Activated T-cell treated with anti-CD3 and anti-CD28 coated beads, Interleukin-2, amount 50 U/mL, for 48 hours (primary cell): ENCODE results near the gene CHMP2A.

ENCODE experiments used
- DNase-seq, 2 experiments: peaks; one replicate each; pipeline ENCODE4 v3.0.0-alpha.2; 2020

CHMP2A gene

DNA sequence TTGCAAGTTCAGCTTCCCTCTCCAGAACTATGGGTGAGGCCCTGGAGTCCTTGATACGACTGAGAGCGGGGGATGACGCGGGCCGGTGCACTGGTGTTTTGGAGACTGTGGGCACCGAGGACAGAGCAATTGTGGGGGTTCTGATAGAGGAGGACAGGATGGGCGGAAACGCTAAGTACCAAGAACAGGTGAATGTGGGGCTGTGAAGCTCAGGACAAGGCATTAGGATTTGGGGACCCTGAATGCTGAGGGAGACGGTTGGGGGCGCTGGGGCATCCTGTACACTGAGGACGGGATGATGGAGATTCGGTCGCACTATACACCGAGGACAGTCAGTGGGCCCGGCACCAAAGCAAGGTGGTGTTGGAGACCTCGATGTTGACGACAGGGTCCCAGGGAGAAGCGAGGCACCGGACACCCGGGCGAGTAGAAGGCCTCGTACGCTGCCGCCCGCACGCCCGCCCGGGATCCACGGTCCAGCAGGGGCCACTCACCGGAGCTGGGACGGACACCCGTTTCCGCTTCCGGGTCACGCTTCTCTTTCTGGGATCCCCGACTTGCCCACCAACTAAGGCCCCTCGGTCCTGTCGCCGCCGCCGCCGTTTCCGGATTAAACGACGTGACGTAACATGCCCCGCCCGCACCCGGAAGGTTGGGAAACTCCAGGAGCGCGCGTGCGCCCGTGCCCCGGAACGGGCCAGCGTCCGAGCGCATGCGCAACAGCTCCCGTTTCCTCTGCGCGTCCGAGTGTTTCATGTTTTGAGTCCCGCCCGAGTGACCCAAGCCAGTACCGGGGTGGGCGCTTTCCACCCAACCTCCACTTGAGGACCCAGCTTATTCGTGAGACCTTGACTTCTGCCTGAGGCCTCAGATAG lies at the start of gene CHMP2A:
CHMP2A (minus strand) TSS at position 612 of the 875 bp plus-strand sequence. CDS start 893 bp downstream, outside the sequence.
- peak; percentile 99 for DNase-seq

- peak; percentile 9 to 16 for DNase-seq
These were observed 31.3 kb upstream of the CHMP2A start for GRCh38 chr19:58586133-58586765.

DNA sequence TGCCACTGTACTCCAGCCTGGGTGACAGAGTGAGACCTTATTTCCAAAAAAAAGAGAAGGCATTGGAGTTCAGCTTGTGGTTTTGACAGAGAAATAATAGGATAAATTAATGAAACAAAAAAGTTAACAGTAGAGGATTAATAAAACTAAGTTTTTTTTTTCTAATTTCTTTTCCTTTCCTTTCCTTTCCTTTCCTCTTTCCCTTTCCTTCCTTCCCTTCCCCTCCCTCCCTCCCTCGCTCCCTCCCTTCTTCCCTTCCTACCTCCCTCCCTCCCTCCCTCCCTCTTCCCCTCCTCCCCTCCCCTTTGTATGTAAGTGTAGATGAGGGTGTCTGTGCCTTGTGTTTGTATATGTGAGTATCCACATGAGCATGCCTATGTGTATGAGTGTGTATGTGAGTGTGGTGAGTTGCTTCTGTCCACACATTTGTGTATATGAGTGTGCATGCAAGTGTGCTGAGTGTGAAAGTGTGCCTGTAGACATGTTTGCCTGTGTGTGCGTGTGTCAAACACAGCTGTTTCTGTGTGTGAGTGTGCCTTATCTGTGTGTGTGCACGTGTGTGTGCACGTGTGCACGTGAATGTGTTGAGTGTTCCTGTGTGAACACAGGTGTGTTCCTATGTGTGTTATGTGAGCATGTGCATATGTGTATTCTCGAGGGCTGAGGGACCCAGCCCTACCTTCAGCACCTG lies 30.7 kb upstream of the CHMP2A start:
- no peak for DNase-seq

GRCh38 chr19:58584498-58585441 lies 29.9 kb upstream of the CHMP2A start:
- peak; percentile 11 to 15 for DNase-seq

- DNase-seq: no peak
These were observed 28.1 kb upstream of the CHMP2A start for GRCh38 chr19:58582985-58583384.

DNA sequence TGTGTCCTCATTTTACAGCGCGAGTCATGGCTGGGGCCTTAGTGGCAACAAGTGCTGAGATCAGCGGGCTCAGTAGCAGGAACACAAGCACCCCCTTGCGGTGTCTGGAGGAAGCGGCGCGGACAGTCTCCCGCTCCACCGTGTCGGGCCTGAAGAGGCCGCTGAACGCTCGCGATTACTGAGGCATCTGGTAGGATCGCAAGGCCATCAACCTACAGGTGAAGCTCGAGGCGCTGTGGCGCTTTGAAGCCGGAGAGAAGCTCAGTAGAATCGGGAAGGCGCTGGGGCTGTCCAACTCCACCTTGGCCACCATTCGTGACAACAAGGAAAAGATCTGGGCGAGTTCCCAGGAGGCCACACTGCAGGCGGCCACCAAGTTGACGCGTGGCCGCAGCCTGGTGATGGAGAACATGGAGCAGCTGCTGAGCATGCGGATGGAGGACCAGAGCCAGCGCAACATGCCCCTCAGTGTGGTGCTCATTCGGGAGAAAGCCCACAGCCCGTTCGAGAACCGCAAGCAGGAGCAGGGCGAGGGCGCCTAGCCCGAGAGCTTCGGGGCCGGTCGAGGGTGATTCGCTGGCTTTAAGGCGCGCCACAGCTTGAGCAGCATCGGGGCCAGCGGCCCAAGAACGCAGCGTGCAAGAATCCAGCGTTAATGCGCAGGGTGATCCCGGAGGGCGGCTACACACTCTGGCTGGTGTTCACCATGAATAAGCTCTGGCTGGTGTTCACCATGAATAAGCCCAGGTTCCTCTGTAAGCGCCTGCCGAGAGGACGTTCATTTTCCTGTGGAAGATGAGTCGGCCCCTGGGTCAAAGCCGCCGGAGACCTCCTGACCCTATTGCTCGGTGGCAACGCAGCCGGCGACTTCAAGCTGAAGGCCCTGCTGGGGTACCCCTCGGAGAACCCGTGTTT lies 26.6 kb upstream of the CHMP2A start:
- DNase-seq: peak; percentile 95 to 97

DNA sequence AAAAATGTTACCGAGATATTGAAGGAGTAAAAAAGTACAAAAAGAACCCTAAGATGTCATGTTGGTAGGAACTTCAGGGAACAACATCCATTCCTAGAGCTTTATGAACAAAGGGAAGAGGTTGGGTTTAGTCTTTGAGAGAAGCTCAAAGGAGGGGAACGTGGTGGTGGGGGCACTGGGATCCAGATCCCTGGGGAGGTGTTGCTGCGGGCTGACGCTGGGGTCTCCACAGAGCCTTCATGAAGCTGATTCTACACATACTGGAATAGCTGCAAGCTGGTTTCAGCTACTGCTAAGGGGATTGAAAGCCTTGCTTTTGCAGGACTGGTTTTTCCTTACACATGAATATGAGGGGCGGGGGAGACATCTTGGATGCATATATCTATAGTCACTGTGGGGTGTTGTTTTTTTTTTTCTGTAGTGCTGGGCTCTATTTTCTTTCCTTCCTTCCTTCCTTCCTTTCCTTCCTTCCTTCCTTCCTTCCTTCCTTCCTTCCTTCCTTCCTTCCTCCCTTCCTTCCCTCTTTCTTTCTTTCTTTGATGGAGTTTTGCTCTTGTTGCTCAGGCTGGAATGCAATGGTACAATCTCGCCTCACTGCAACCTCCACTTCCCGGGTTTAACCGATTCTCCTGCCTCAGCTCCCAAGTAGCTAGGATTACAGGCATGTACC lies 24.7 kb upstream of the CHMP2A start:
- peak in 1 of 2 experiments; percentile 9 for DNase-seq

DNA sequence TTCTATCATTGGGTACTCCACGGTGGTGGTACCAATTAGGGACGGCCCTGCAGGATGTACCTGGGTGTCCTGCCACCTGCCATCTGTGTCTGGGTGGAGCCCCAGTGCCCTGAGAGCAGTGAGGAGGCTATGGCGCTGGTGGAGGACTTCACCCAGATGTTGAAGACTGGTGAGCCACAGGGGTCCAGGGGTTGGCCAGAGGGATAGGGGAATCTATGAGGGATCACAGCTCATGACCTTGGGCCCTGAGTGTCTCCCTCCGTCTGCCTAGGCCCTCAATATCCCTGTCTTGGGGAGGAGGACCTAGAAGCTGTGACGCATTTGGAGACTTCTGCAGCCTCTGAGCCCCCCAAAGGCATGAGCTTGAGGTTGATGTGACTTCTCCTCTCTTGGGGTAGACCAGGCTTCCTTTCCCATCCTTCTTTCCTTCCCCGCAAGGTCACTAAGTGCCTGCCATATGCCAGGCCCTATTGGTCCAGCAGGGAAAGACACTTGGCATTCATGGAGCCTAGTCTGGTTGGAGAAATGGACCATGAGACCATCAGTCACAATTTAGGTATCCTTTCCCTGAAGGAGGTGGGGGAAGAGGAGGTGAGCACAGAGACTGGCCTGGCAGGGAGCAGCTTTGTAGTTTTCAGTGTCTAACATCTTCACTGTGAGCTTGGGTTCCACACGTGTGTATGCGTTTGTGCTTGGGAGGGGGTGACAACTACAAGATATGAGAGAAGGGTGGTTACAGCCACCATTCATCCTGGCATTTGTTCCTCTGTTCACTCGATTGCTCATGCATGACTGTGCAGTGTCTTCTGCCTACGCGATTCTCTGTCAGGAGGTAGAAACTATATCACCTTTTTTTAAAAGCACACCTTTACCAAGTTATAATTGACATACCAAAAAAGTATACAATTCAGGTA lies 23.4 kb upstream of the CHMP2A start:
- DNase-seq: peak; percentile 46 to 47

GRCh38 chr19:58577581-58577980 lies 22.7 kb upstream of the CHMP2A start:
- DNase-seq: peak; percentile 19

GRCh38 chr19:58575183-58576041 lies 20.5 kb upstream of the CHMP2A start:
- DNase-seq: peak; percentile 88 to 89

DNA sequence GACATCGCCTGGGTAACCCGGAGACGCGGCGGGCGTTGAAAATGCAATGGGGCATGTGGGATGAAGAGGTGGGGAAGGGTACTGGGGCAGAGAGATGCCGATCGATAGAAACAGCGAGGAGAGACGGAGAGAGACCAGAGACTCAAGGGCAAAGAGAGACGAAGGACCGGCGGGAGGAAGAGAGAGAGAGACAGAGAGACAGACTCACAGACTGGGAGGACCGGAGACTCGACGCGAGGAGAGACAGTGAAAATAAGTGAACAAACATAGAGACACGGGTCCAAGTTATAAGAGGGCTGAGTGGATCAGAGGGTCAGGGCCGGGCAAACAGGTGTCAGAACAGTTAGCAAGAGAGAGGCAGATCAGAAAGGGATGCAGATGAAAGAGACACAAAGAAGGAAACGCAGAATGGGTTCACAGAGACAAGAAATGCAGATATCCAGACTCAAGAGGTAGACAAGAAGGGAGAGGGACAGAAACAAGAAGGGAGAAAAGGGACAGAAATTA lies 18.8 kb upstream of the CHMP2A start:
- no peak for DNase-seq

DNA sequence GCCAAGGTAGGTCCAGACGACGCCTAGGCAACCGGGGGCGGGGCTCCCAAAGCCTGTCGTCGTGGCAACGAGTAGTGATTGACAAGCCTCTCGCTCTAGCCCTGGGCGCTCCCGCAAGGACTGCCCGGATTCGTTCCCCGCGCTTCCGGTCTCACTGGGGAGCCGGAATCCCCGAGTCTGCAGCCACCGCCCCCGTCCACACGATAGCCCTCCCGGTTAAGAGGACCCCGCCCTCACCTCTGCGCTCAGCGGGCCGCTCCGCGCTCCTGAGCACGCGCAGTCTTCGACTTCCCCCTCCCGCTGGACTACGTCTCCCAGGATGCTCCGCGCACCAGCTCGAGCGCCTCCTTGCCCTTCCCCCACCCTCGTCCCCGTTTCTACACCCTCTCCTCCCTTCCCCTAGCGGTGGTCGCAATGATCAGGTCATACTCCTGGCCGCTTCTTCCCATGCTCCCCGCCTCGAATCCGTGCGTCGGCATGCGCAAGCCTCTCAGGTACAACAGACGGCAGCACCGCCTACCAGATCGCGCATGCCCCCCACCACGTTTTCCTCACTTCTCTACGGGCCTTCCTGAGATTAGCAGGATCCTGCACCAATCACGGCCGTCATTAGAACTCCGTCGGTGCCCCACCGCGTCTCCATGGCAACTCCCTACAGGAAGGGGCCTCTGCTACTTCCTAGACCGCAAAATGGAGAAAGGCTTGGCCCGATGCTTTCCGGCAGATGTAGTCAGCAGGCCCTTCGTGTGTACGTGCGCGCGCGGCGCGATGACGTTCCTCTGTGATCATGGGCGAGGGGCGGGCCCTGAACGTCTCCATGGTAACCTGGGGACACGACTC lies 18.1 kb upstream of the CHMP2A start, which contains the start of gene MZF1:
MZF1 (minus strand) TSS at position 518 of the 840 bp plus-strand sequence. CDS start 1,946 bp downstream, outside the sequence.
- peak; percentile 99 to 100 for DNase-seq

GRCh38 chr19:58572026-58572817 lies 17.3 kb upstream of the CHMP2A start:
- no peak for DNase-seq

GRCh38 chr19:58571575-58571947 lies 16.7 kb upstream of the CHMP2A start:
- peak in 1 of 2 experiments; percentile 17 for DNase-seq

- peak; percentile 13 to 15 for DNase-seq
These were observed 16.1 kb upstream of the CHMP2A start for GRCh38 chr19:58570770-58571574.
